Small intestine (tissue), 4 donors: Measurements from ENCODE around the gene ATG12. TPM values are rescaled to one million over a fixed set of nuclear protein-coding genes. Genes with fewer than 3 reads are reported as not detected.

Experiments
- polyA plus RNA-seq, 4 donors: library from polyadenylated mRNA; stranded (reverse) in 3 of 4; unstranded in 1 of 4; fragments of 200-250 nt in 3 of 4; fragments of 120-200 nt in 1 of 4; gene quantifications; one replicate each; pipeline versions ENCODE4 v1.2.1 to v1.2.3, GENCODE V29; 2013
- donor health status: healthy with polysubstance abuse.
- donor health status: Bipolar disorder and iron deficiency.
- donor health status: healthy.

ATG12 gene
- polyA plus RNA-seq, 4 donors: 28.6 to 76.7 (median 30.2) TPM

Other genes starting within 250 kb of the ATG12 start
- gene TICAM2, start 239.1 kb downstream of the ATG12 start, polyA plus RNA-seq: 1 to 10 TPM in 3 of 4 donors, under 1 TPM in 1; 0.27 to 2.2 (median 1.5) TPM
- 100 to 1,000 TPM in 1 of 4 donors, 10 to 100 TPM in 3; 12.7 to 128 (median 25.7) TPM for gene TMED7, start 215.5 kb downstream of the ATG12 start, polyA plus RNA-seq
- gene CDO1, start 24.9 kb downstream of the ATG12 start, polyA plus RNA-seq: 1 to 10 TPM; 1.1 to 5.9 (median 1.5) TPM
- gene AP3S1, start 370 bp upstream of the ATG12 start, polyA plus RNA-seq: 100 to 1,000 TPM in 3 of 4 donors, 10 to 100 TPM in 1; 62.7 to 149 (median 126) TPM
- 1 to 10 TPM in 1 of 4 donors, under 1 TPM in 1, not detected in 2; 0.15 to 1.4 TPM for gene LVRN, start 120.9 kb upstream of the ATG12 start, polyA plus RNA-seq
- gene ARL14EPL, start 190.9 kb upstream of the ATG12 start, polyA plus RNA-seq: under 1 TPM in 1 of 4 donors, not detected in 3; 0.06 TPM
- 10 to 100 TPM; 19.7 to 70.3 (median 23.2) TPM for gene COMMD10, start 243.5 kb upstream of the ATG12 start, polyA plus RNA-seq